PC-9 (cell line): ENCODE results near the gene KLF7. TPM values are rescaled to one million over a fixed set of nuclear protein-coding genes. Genes with fewer than 3 reads are reported as not detected.

ENCODE experiments used
- BruUV-seq: library from RNA; stranded (reverse); fragments of 400-500 nt; replicated peaks from 2 replicates; lab custom pipeline; 2021; lab: Mats Ljungman, UMichigan
- CTCF ChIA-PET: fragments of 300-600 bp; sonication (Branson Sonifier 250); formaldehyde crosslinking; loops from one replicate; lab custom pipeline; 2022; ENCODE audit warnings: antibody characterized with exemption; lab: Charles Lee
- POLR2A ChIA-PET: fragments of 300-600 bp; sonication (Branson Sonifier 250); formaldehyde crosslinking; loops from one replicate; lab custom pipeline; 2022; ENCODE audit warnings: antibody characterized with exemption; ENCODE audit not compliant: unreplicated experiment; lab: Charles Lee
- DNase-seq, 2 experiments: peaks; one replicate each; pipeline versions ENCODE4 v3.0.0 to v3.0.0-alpha.2; 2015 to 2022; ENCODE audit warnings: mixed read lengths in 1 of 2
- H2AFZ ChIP-seq: fragments of 200-600 bp; sonication (generic); 2 replicates; pipeline ENCODE4 v1.8.1; 2017; ENCODE audit warnings: antibody characterized with exemption
- H3F3A ChIP-seq: fragments of 200-600 bp; sonication (generic); 2 replicates; pipeline ENCODE4 v1.8.1; 2017; ENCODE audit warnings: antibody characterized with exemption, mild to moderate bottlenecking, low read depth; ENCODE audit not compliant: insufficient read depth
- H3K27ac ChIP-seq: fragments of 200-600 bp; sonication (generic); 2 replicates; pipeline ENCODE4 v1.6.1; 2016; ENCODE audit warnings: mixed run types
- H3K27me3 ChIP-seq: fragments of 200-600 bp; sonication (generic); 2 replicates; pipeline ENCODE4 v1.6.1; 2016; ENCODE audit warnings: low read depth, mixed run types; ENCODE audit not compliant: insufficient read depth
- H3K36me3 ChIP-seq: fragments of 200-600 bp; sonication (generic); 2 replicates; pipeline ENCODE4 v1.6.1; 2016; ENCODE audit warnings: low read depth, mixed run types
- H3K4me1 ChIP-seq: fragments of 200-600 bp; sonication (generic); replicated peaks from 2 replicates; pipeline ENCODE4 v1.6.1; 2016; ENCODE audit warnings: mixed run types; ENCODE audit not compliant: insufficient read depth
- H3K4me2 ChIP-seq: fragments of 200-600 bp; sonication (generic); 2 replicates; pipeline ENCODE4 v1.6.1; 2017; ENCODE audit warnings: mixed run types
- H3K4me3 ChIP-seq: fragments of 200-600 bp; sonication (generic); 2 replicates; pipeline ENCODE4 v1.6.1; 2016; ENCODE audit warnings: mixed run types
- H3K79me2 ChIP-seq: fragments of 200-600 bp; sonication (generic); 2 replicates; pipeline ENCODE4 v1.6.1; 2017; ENCODE audit warnings: low read depth, mixed run types
- H3K9me2 ChIP-seq: fragments of 200-600 bp; sonication (generic); 2 replicates; pipeline ENCODE4 v1.8.1; 2017; ENCODE audit warnings: mild to moderate bottlenecking; ENCODE audit not compliant: insufficient read depth
- H3K9me3 ChIP-seq: fragments of 200-600 bp; sonication (generic); 2 replicates; pipeline ENCODE4 v1.8.1; 2016; ENCODE audit warnings: low read depth; ENCODE audit not compliant: insufficient read depth
- H4K20me1 ChIP-seq: fragments of 200-600 bp; sonication (generic); 2 replicates; pipeline ENCODE4 v1.8.1; 2017; ENCODE audit not compliant: insufficient read depth
- CTCF ChIP-seq: fragments of 200-600 bp; sonication (generic); conservative IDR thresholded peaks from 2 replicates; pipeline ENCODE4 v1.6.1; 2017; ENCODE audit warnings: mixed run types, antibody characterized with exemption, mild to moderate bottlenecking, moderate library complexity
- EZH2 ChIP-seq: fragments of 200-600 bp; sonication (generic); IDR thresholded peaks from 2 replicates; pipeline ENCODE4 v1.8.0; 2017; ENCODE audit warnings: antibody characterized with exemption, low read depth
- intact Hi-C: fragments of 100-400 bp; cut with micrococcal nuclease; formaldehyde crosslinking; loops from one replicate; pipeline ENCODE4 v1.10.0; 2022; ENCODE audit not compliant: unreplicated experiment
- total RNA-seq: library from RNA; stranded (reverse); gene quantifications from 2 replicates; pipeline ENCODE4 v1.2.3, GENCODE V29; 2021

KLF7 gene
- total RNA-seq, 1 experiment from 2014 or later, result 20.0 TPM

- no peaks in the 10 kb centered on the region for H3K79me2 ChIP-seq
- H4K20me1 ChIP-seq, result no peaks in the 10 kb centered on the region
- H3K4me1 ChIP-seq, result no peaks in the 10 kb centered on the region
- ChIA-PET CTCF (no interaction called here), POLR2A (no interaction called here)
- no peaks in the 10 kb centered on the region for H3F3A ChIP-seq
- no peak overlapping the region for H3K4me2 ChIP-seq
- no peaks in the 10 kb centered on the region for H3K27me3 ChIP-seq
- no peaks in the 10 kb centered on the region for H3K9me2 ChIP-seq
- no peaks in the 10 kb centered on the region for H3K36me3 ChIP-seq
- BruUV-seq, result no TSS peak
- intact Hi-C loops, result no loop called here
- no peak overlapping the region for H3K27ac ChIP-seq
- no peak overlapping the region for H2AFZ ChIP-seq
- H3K4me3 ChIP-seq, result no peak overlapping the region
- no peak for DNase-seq
- no peaks in the 10 kb centered on the region for H3K9me3 ChIP-seq
- TF ChIP-seq EZH2 (no peak), CTCF (no peak)
Observed at GRCh38 chr2:207054521-207054920, 111.2 kb downstream of the KLF7 start.

- BruUV-seq, result no TSS peak
- POLR2A ChIA-PET, result no interaction called here
- intact Hi-C loops, result no loop called here
Observed at GRCh38 chr2:207051385-207051965, 114.3 kb downstream of the KLF7 start.

GRCh38 chr2:207049122-207049521 is 116.6 kb downstream of the KLF7 start:
- no peaks in the 10 kb centered on the region for H3K9me3 ChIP-seq
- H3K27me3 ChIP-seq, result no peaks in the 10 kb centered on the region
- BruUV-seq, result no TSS peak
- no peaks in the 10 kb centered on the region for H3F3A ChIP-seq
- H3K9me2 ChIP-seq, result no peaks in the 10 kb centered on the region
- TF ChIP-seq CTCF (no peak), EZH2 (no peak)
- no peak for DNase-seq
- no peaks in the 10 kb centered on the region for H3K79me2 ChIP-seq
- no peak overlapping the region for H2AFZ ChIP-seq
- no peak overlapping the region for H3K27ac ChIP-seq
- POLR2A ChIA-PET, result no interaction called here
- H3K4me2 ChIP-seq, result no peak overlapping the region
- CTCF ChIA-PET, result no interaction called here
- H3K4me1 ChIP-seq, result no peaks in the 10 kb centered on the region
- H3K4me3 ChIP-seq, result no peak overlapping the region
- H3K36me3 ChIP-seq, result no peaks in the 10 kb centered on the region
- H4K20me1 ChIP-seq, result no peaks in the 10 kb centered on the region
- intact Hi-C loops, result no loop called here

More at GRCh38 chr2:207051385-207051965, 114.3 kb downstream of the KLF7 start:
- CTCF ChIA-PET, result no interaction called here
- no peaks in the 10 kb centered on the region for H4K20me1 ChIP-seq
- no peaks in the 10 kb centered on the region for H3K4me1 ChIP-seq
- no peak overlapping the region for H2AFZ ChIP-seq
- no peaks in the 10 kb centered on the region for H3K36me3 ChIP-seq
- H3K9me3 ChIP-seq, result no peaks in the 10 kb centered on the region
- DNase-seq, result no peak
- no peak overlapping the region for H3K4me2 ChIP-seq
- no peaks in the 10 kb centered on the region for H3K79me2 ChIP-seq
- no peaks in the 10 kb centered on the region for H3F3A ChIP-seq
- no peak overlapping the region for H3K27ac ChIP-seq
- TF ChIP-seq EZH2 (no peak), CTCF (no peak)
- H3K27me3 ChIP-seq, result no peaks in the 10 kb centered on the region
- no peaks in the 10 kb centered on the region for H3K9me2 ChIP-seq
- H3K4me3 ChIP-seq, result no peak overlapping the region
